A673 (cell line): Measurements from ENCODE around the gene SUGP2. TPM values are rescaled to one million over a fixed set of nuclear protein-coding genes. Genes with fewer than 3 reads are reported as not detected.

ENCODE experiments used
- BruUV-seq: library from RNA; stranded (reverse); fragments of 400-500 nt; replicated peaks from 2 replicates; lab custom pipeline; 2021; lab: Mats Ljungman, UMichigan
- CTCF ChIA-PET: fragments of 300-600 bp; sonication (Branson Sonifier 250); formaldehyde crosslinking; loops from one replicate; lab custom pipeline; 2022; ENCODE audit warnings: antibody characterized with exemption; lab: Charles Lee
- POLR2A ChIA-PET: fragments of 300-600 bp; sonication (Branson Sonifier 250); formaldehyde crosslinking; loops from one replicate; lab custom pipeline; 2022; ENCODE audit warnings: antibody characterized with exemption; ENCODE audit not compliant: low non-redundant PET; lab: Charles Lee
- DNase-seq: peaks from one replicate; pipeline ENCODE4 v3.0.0-alpha.2; 2015; ENCODE audit warnings: low spot score
- H3K27ac ChIP-seq: fragments of 200-600 bp; sonication (generic); 2 replicates; pipeline ENCODE4 v1.5.1; 2016; ENCODE audit warnings: mixed run types, low read depth, mild to moderate bottlenecking, mixed read lengths, antibody characterized with exemption, low read length; ENCODE audit not compliant: poor library complexity, severe bottlenecking
- H3K27me3 ChIP-seq: fragments of 200-600 bp; sonication (generic); replicated peaks from 2 replicates; pipeline ENCODE4 v1.6.1; 2017; ENCODE audit warnings: mixed run types, low read depth, mild to moderate bottlenecking, mixed read lengths, antibody characterized with exemption, low read length; ENCODE audit not compliant: insufficient read depth, poor library complexity
- H3K36me3 ChIP-seq: fragments of 200-600 bp; sonication (generic); 2 replicates; pipeline ENCODE4 v1.6.1; 2016; ENCODE audit warnings: mixed run types, mild to moderate bottlenecking, mixed read lengths, antibody characterized with exemption, low read length; ENCODE audit not compliant: insufficient read depth, poor library complexity, severe bottlenecking
- H3K4me1 ChIP-seq: fragments of 200-600 bp; sonication (generic); 2 replicates; pipeline ENCODE4 v1.6.1; 2017; ENCODE audit warnings: mixed run types, mild to moderate bottlenecking, mixed read lengths, antibody characterized with exemption, low read length; ENCODE audit not compliant: insufficient read depth, poor library complexity, severe bottlenecking
- H3K4me3 ChIP-seq: fragments of 200-600 bp; sonication (generic); 2 replicates; pipeline ENCODE4 v1.5.1; 2016; ENCODE audit warnings: low read depth, mixed run types, mild to moderate bottlenecking, mixed read lengths, low read length; ENCODE audit not compliant: poor library complexity, severe bottlenecking
- H3K9me3 ChIP-seq: fragments of 200-600 bp; sonication (generic); 2 replicates; pipeline ENCODE4 v1.6.1; 2016; ENCODE audit warnings: mixed run types, low read depth, mild to moderate bottlenecking, mixed read lengths, antibody characterized with exemption, low read length; ENCODE audit not compliant: poor library complexity, severe bottlenecking
- CTCF ChIP-seq: fragments of 300-800, 200-600 bp; sonication (generic); conservative IDR thresholded peaks from 2 replicates; pipeline ENCODE4 v1.5.1; 2017; ENCODE audit warnings: low read depth, mild to moderate bottlenecking, antibody characterized with exemption, low read length, moderate library complexity, mixed read lengths
- EZH2 ChIP-seq: fragments of 200-600 bp; sonication (generic); IDR thresholded peaks from 2 replicates; pipeline ENCODE4 v1.6.1; 2017; ENCODE audit warnings: borderline replicate concordance, low read depth, mild to moderate bottlenecking, mixed read lengths, antibody characterized with exemption, low read length; ENCODE audit not compliant: poor library complexity, severe bottlenecking
- intact Hi-C: fragments of 100-400 bp; cut with micrococcal nuclease; formaldehyde crosslinking; loops from one replicate; pipeline ENCODE4 v1.10.0; 2022; ENCODE audit not compliant: unreplicated experiment
- total RNA-seq: library from RNA; stranded (reverse); gene quantifications from 2 replicates; pipeline ENCODE4 v1.2.3, GENCODE V29; 2021

SUGP2 gene
- total RNA-seq, 1 experiment from 2014 or later, result 120 TPM

GRCh38 chr19:19051478-19052213, 18.3 kb upstream of the SUGP2 start:
- Histone ChIP-seq H3K4me3 (no peak overlapping the region), H3K4me1 (no peaks in the 10 kb centered on the region), H3K27ac (no peak overlapping the region), H3K36me3 (peaks cover 43% of the 10 kb centered on the region), H3K9me3 (no peaks in the 10 kb centered on the region), H3K27me3 (no peaks in the 10 kb centered on the region)
- ChIA-PET CTCF (no interaction called here), POLR2A (no interaction called here)
- no peak for DNase-seq
- intact Hi-C loops, result loop anchor here (5.0 kb wide), 1 partner anchor 61 kb away; no protein-coding TSS in a partner anchor
- no peak for TF ChIP-seq CTCF
- no peak for TF ChIP-seq EZH2
- no TSS peak for BruUV-seq

- H3K9me3 ChIP-seq, result no peaks in the 10 kb centered on the region
- no peak overlapping the region for H3K27ac ChIP-seq
- TF ChIP-seq CTCF (no peak), EZH2 (no peak)
- intact Hi-C loops, result loop anchor here (5.0 kb wide), 1 partner anchor 62 kb away; no protein-coding TSS in a partner anchor
- no TSS peak for BruUV-seq
- H3K36me3 ChIP-seq, result peaks cover 45% of the 10 kb centered on the region
- ChIA-PET POLR2A (no interaction called here), CTCF (no interaction called here)
- no peak overlapping the region for H3K4me3 ChIP-seq
- no peaks in the 10 kb centered on the region for H3K27me3 ChIP-seq
- no peaks in the 10 kb centered on the region for H3K4me1 ChIP-seq
- DNase-seq, result no peak
Measured at GRCh38 chr19:19050731-19051130, 17.4 kb upstream of the SUGP2 start.

DNA sequence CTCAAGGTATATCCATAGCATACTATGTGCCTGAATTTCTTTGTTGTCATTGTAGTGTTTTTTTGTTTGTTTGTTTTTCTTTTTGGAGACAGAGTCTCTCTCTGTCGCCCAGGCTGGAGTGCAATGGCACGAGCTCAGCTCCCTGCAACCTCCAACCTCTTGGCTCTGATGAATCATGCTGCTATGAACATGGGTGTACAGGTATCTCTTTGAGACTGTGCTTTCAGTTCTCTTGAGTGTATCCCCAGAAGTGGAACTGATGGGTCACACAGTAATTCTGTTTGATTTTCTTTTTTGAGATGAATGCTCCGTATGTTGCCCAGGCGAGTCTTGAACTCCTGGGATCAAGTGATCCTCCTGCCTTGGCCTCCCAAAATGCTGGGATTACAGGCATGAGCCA, 16.8 kb upstream of the SUGP2 start:
- Histone ChIP-seq H3K4me1 (no peaks in the 10 kb centered on the region), H3K27me3 (no peaks in the 10 kb centered on the region), H3K4me3 (no peak overlapping the region), H3K36me3 (peaks cover 39% of the 10 kb centered on the region), H3K9me3 (no peaks in the 10 kb centered on the region), H3K27ac (no peak overlapping the region)
- TF ChIP-seq CTCF (no peak), EZH2 (no peak)
- BruUV-seq, result no TSS peak
- no peak for DNase-seq
- POLR2A ChIA-PET, result no interaction called here
- CTCF ChIA-PET, result no interaction called here
- intact Hi-C loops, result loop anchor here (5.0 kb wide), 1 partner anchor 62 kb away; no protein-coding TSS in a partner anchor
